Neuron (in vitro differentiated cells): ENCODE data around the gene IZUMO2.

ENCODE experiments used
- H2AFZ ChIP-seq: one replicate; pipeline ENCODE4 v1.6.1; 2013; ENCODE audit warnings: low read depth, mild to moderate bottlenecking, inconsistent platforms, low read length, moderate library complexity
- H3K27me3 ChIP-seq: one replicate; pipeline ENCODE4 v1.6.1; 2013; ENCODE audit warnings: low read length; ENCODE audit not compliant: insufficient read depth
- H3K36me3 ChIP-seq: one replicate; pipeline ENCODE4 v1.6.1; 2013; ENCODE audit warnings: low read length; ENCODE audit not compliant: insufficient read depth
- H3K4me1 ChIP-seq: one replicate; pipeline ENCODE4 v1.6.1; 2013; ENCODE audit warnings: low read length; ENCODE audit not compliant: insufficient read depth
- H3K4me3 ChIP-seq: 2 replicates; pipeline ENCODE4 v1.5.1; 2013; ENCODE audit warnings: mild to moderate bottlenecking, low read length, moderate library complexity
- H3K9me3 ChIP-seq: one replicate; pipeline ENCODE4 v1.6.1; 2013; ENCODE audit warnings: low read length

IZUMO2 gene

DNA sequence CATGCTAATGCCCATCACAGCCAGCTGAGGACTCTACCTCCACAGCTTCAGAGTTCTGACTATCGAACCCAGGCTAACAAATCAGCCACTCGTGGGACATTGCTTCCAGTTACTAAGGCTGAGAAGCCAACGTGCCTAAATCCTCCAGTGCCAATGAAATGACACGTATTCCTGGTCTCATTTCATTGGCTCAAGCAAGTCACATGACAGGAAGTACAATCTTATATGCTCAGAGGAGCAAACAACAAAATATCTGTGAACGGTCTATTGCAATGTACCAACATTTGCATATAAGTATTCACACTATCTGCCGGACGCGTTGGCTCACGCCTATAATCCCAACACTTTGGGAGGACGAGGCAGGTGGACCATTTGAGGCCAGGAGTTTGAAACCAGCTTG lies 12.8 kb upstream of the IZUMO2 start:
- no peak overlapping the region for H3K4me3 ChIP-seq

DNA sequence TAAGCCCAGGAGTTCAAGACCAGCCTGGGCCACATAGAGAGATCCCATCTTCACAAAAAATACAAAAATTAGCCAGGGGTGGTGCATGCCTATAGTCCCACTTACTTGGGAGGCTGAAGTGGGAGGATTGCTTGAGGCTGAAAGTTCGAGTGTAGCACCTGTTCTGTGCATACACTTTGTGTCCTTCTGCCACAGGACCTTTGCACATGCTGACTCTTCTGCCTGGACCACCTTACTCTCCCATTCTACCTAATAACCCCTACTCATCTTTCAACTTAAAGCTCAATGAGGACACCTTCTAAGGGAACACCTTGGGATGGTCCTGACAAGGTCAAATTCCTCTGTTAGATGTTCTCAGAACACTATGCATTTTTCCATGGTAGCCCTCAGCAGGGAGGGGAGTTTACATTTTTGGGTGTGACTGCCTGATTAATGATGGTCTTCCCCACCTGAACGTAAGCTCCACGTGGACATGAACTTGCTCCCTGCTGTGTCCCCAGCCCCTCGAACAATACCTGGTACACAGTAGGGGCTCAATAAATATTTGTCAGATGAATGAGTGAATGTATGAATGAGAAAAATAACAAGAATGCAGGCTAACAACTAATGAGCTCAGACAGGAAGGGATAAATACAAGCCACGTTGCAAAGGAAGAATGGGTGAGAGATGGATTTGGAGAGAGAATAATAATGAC lies 11.2 kb upstream of the IZUMO2 start:
- H3K4me1 ChIP-seq = no peaks in the 10 kb centered on the region
- H3K9me3 ChIP-seq = no peaks in the 10 kb centered on the region
- H2AFZ ChIP-seq = no peak overlapping the region
- H3K36me3 ChIP-seq = no peaks in the 10 kb centered on the region
- no peaks in the 10 kb centered on the region for H3K27me3 ChIP-seq
- H3K4me3 ChIP-seq = no peak overlapping the region

More for the DNA sequence above, 12.8 kb upstream of the IZUMO2 start:
- Histone ChIP-seq H3K4me1 (no peaks in the 10 kb centered on the region), H3K36me3 (no peaks in the 10 kb centered on the region), H2AFZ (no peak overlapping the region), H3K27me3 (no peaks in the 10 kb centered on the region), H3K9me3 (no peaks in the 10 kb centered on the region)

DNA sequence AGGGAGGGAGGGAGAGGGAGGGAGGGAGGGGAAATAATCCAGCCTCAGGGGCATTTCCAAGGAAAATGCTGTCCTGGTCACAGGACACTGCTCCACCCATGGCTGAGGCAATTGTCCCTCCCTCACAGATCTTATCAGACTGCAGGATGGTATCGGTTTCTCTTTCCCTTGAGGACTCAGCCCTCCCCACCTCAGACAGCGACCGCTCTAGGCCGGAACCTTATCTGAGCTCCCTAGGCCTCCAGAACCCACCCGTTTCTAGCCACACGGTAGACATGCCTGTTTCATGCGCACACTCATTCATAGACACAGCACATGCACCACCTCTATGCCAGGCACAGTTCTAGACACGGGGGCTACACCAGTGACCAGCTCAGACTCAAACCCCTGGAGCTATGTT lies 10.0 kb upstream of the IZUMO2 start:
- H3K36me3 ChIP-seq = no peaks in the 10 kb centered on the region
- no peaks in the 10 kb centered on the region for H3K9me3 ChIP-seq
- H2AFZ ChIP-seq = no peak overlapping the region
- no peak overlapping the region for H3K4me3 ChIP-seq
- no peaks in the 10 kb centered on the region for H3K27me3 ChIP-seq
- H3K4me1 ChIP-seq = no peaks in the 10 kb centered on the region

DNA sequence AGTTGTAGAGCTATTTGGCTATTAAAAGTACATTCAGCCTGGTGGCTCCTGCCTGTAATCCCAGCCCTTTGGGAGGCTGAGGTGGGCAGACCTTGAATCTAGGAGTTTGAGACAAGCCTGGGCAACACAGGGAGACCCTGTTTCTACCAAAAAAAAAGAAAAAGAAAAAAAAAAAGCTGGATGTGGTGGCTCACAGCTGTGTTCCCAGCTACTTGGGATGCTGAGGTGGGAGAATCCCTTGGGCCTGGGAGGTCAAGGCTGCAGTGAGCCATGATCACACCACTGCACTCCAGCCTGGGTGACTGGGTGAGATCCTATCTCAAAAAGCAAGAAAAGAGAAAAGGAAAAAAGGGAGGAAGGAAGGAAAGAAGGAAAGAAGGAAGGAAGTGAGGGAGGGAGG lies 9.6 kb upstream of the IZUMO2 start:
- no peaks in the 10 kb centered on the region for H3K4me1 ChIP-seq
- no peaks in the 10 kb centered on the region for H3K27me3 ChIP-seq

DNA sequence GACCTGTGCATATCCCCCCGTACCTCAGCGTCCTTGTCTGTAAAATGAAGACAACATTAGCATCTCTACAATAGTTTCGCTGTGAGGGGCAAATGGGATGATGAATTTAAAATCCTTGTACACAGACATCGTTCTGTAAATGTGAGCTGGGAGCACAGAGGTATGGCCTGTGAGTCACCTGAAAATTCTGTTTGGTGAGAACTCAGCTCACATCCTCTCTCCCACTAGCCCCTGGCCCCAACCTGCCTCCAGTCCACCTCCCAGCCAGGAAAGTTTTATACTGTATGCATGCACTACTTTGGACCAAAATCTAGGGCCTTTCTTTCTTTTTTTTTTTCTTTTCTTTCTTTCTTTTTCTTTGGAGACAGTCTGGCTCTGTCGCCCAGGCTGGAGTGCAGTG lies 8.7 kb upstream of the IZUMO2 start:
- Histone ChIP-seq H3K4me1 (no peaks in the 10 kb centered on the region), H2AFZ (no peak overlapping the region), H3K4me3 (no peak overlapping the region), H3K36me3 (no peaks in the 10 kb centered on the region), H3K27me3 (no peaks in the 10 kb centered on the region), H3K9me3 (no peaks in the 10 kb centered on the region)

More for the DNA sequence above, 9.6 kb upstream of the IZUMO2 start:
- Histone ChIP-seq H3K4me3 (no peak overlapping the region), H3K9me3 (no peaks in the 10 kb centered on the region), H2AFZ (no peak overlapping the region), H3K36me3 (no peaks in the 10 kb centered on the region)

DNA sequence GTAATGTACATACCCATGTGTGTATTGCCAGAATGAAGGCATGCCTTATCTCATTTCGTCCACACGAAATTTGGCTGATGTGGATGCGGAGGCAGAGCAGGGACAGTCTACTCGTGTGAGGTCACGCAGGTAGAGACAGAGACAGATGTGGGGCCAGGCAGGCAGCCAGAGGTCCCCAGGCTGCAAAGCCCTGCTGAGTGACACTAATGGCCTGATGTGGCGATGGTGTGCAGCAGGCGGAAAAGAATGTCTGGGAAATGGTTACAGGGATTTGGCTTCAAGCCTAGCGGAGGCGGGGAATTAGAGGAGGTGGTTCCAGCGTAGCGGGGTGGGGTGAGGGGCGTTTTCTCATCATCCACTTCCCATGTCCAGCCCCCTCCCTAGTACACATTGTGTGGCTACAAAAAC lies 4.2 kb upstream of the IZUMO2 start:
- no peaks in the 10 kb centered on the region for H3K9me3 ChIP-seq

DNA sequence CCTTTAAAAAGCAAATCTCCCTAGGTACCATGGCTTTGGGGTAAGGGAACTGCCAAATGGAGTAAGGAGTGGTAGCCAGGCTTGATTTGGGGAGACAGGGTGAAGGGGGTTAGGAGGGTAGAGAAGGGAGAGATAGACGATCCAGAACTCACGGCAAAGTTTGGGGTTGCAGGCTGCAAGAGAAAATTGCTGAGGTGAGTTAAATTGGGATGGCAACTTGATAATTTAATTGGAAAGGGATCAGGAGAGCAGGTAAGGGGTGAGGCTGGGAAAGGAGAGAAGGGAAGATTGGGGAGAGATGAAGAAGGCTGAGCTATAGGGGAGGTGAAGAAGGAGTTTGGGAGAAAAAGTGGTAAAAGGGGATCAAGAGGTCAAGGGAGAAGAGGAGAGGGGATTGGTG lies 4.0 kb downstream of the IZUMO2 start:
- no peaks in the 10 kb centered on the region for H3K4me1 ChIP-seq
- no peak overlapping the region for H3K4me3 ChIP-seq
- H2AFZ ChIP-seq = no peak overlapping the region
- H3K36me3 ChIP-seq = no peaks in the 10 kb centered on the region
- H3K27me3 ChIP-seq = no peaks in the 10 kb centered on the region
- H3K9me3 ChIP-seq = no peaks in the 10 kb centered on the region

More for the DNA sequence above, 4.2 kb upstream of the IZUMO2 start:
- no peak overlapping the region for H2AFZ ChIP-seq
- H3K27me3 ChIP-seq = no peaks in the 10 kb centered on the region
- no peaks in the 10 kb centered on the region for H3K4me1 ChIP-seq
- H3K4me3 ChIP-seq = no peak overlapping the region
- no peaks in the 10 kb centered on the region for H3K36me3 ChIP-seq

DNA sequence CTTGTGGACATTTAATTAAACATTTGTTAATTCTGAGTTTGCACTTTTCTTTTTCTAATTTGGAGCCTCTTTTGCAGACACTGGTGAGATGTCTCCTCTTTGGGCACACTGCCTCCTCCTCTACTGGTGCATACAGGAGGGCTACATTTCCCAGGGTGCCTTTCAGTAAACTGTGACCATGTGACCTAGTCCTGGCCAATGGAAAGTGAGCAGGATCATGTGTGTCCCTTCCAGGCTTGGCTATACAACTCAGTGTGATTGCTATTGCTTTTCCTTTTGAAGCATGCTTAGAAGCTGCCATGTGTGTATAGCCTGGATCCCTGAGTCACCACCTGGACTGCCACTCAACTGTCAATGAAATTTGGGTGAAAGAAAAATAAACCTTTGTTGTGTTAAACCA lies 4.5 kb downstream of the IZUMO2 start:
- no peaks in the 10 kb centered on the region for H3K27me3 ChIP-seq

DNA sequence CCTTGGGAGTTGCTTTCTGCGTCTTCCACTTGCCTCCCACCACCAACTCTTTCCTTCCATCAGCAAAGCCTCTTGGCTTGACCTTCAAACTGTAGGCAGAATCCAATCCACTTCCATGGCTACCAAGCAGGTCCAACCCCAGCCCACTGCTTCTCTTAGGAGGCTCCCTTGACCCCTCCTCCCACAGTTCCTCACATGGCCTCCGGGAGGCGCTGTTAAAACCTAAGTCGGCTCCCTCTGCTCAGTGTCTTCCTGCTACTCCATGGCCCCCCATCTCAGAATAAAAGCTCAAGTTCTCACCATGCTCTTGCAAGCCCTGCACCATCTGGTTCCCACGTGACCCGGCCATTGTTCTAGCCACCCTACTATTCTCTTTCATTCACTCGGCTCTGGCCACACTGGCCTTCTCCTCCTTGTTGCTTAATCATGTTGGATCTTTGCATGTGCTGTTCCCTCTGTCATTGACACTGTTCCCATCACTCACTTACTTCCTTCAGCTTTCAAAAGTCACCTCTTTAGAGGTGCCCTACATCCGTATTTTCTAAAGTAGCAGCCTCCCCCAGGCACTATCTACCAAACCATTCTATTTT lies 7.5 kb downstream of the IZUMO2 start:
- Histone ChIP-seq H2AFZ (no peak overlapping the region), H3K36me3 (no peaks in the 10 kb centered on the region), H3K4me1 (no peaks in the 10 kb centered on the region), H3K9me3 (no peaks in the 10 kb centered on the region), H3K4me3 (no peak overlapping the region), H3K27me3 (no peaks in the 10 kb centered on the region)

More for the DNA sequence above, 4.5 kb downstream of the IZUMO2 start:
- Histone ChIP-seq H3K4me1 (no peaks in the 10 kb centered on the region), H3K4me3 (no peak overlapping the region), H3K36me3 (no peaks in the 10 kb centered on the region), H2AFZ (no peak overlapping the region), H3K9me3 (no peaks in the 10 kb centered on the region)

DNA sequence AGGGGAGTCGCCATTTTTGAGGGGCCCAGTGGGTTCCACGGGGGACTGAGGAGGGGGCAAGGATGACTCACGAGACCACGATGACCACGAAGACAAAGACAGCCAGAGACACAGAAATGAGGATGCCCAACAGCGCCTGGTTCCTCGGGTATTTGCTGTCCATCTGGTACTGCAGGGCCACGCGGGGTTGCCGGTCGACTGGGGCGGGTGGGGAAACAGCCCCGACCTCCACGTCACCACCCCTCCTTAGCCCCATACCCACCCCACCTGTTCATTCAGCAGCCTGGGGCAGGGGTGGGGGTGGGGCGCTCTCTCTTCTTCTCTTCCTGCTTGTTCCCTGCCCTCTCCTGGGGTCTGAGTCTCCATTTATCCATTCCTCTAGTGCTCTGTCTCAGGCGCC lies 8.6 kb downstream of the IZUMO2 start:
- H3K4me3 ChIP-seq = no peak overlapping the region
- no peaks in the 10 kb centered on the region for H3K27me3 ChIP-seq
- no peak overlapping the region for H2AFZ ChIP-seq
- H3K36me3 ChIP-seq = no peaks in the 10 kb centered on the region
- no peaks in the 10 kb centered on the region for H3K4me1 ChIP-seq
- no peaks in the 10 kb centered on the region for H3K9me3 ChIP-seq

DNA sequence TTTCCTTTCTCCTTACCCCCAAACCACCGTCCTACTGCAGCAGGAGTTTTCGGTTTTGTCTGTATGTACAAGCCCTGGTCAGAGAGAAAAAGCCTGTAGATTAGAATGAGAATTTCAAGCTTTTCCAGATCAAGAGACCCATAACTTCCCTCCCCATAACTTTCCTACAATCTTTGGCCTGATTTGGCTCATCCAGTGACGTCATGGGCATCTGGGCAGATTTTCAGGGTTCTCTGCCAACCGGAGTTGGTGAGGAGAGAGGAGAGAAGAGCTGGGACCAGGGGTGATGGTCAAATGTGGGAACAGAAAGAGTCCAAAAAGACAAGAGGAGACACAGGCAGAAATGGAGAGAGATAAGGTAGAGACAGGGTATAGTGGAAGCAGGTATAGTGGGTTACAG lies 10.5 kb downstream of the IZUMO2 start:
- Histone ChIP-seq H3K4me3 (no peak overlapping the region), H3K27me3 (no peaks in the 10 kb centered on the region), H3K4me1 (no peaks in the 10 kb centered on the region), H2AFZ (no peak overlapping the region), H3K36me3 (no peaks in the 10 kb centered on the region), H3K9me3 (no peaks in the 10 kb centered on the region)

DNA sequence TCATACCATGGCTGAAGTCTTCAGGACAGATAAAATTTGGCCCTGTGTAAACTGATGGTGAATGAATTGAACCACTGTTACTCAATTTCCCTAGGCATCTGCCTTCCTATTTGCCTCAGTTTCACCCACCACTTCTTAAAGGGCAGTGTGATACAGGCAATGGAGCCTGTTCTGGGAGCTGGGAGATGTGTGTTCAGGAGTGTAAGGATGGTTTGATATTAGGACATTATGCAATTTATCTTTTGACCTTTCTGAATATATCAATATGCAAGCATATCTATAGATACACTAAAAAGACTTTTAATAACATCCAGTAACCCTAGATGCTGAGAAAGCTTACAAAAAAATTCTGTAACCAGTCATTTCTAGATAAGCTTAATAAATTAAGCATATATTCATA lies 14.6 kb downstream of the IZUMO2 start:
- H3K36me3 ChIP-seq = no peaks in the 10 kb centered on the region
- no peaks in the 10 kb centered on the region for H3K4me1 ChIP-seq
- H3K9me3 ChIP-seq = no peaks in the 10 kb centered on the region
- H3K27me3 ChIP-seq = no peaks in the 10 kb centered on the region
- no peak overlapping the region for H2AFZ ChIP-seq
- H3K4me3 ChIP-seq = no peak overlapping the region

DNA sequence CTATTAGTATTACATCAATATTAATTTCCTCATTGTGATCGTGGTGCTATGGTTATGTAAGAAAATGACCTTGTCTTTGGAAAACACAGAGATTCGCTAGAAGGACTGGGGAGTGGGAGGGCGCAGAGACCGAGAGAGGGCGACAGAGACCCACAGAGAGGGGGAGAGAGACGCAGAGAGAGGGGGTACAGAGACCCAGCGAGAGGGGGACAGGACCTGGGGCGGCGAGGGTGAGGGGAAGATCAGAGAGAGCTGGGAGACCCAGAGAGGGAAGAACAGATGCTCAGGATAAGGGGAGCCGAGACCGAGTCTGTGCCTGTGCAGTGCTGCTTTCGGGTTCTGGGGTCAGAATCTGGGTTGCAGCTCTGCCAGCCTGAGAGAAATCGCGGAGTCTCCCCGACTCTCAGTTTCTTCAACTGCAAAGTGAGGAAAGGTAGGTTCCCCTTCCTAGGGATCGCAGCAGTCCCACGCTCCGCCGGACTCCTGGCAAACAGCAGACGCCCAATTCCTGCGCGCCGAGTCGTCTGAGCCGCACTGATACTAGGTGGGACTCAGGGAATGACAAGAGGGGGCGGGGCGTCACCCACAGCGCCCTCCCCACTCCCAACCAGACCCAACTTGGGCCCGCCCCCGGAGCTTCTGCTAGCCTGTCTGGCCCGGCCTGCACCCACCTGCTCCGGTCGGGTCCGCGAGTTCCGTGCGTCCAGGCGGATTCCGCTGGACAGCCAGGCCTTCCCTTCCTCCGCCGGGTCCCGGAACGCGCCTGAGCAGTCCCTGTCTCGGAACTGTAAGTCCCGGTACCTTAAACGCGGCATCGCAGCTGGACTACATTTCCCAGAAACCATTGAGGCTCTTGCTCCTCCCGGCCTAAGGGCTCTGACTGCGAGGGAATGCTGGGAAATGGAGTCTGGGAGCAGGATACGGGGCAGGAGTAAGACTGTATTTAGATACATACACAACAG lies 15.3 kb downstream of the IZUMO2 start:
- Histone ChIP-seq H3K9me3 (no peaks in the 10 kb centered on the region), H2AFZ (no peak overlapping the region), H3K36me3 (no peaks in the 10 kb centered on the region), H3K27me3 (no peaks in the 10 kb centered on the region), H3K4me1 (no peaks in the 10 kb centered on the region), H3K4me3 (no peak overlapping the region)
